Peyer's patch (tissue), 4 donors: ENCODE results near the gene CACNA2D3. TPM values are rescaled to one million over a fixed set of nuclear protein-coding genes. Genes with fewer than 3 reads are reported as not detected.

Source experiments
- DNase-seq, 3 donors: peaks; one replicate each; pipeline ENCODE4 v3.0.0-alpha.2; 2017 to 2019
- H3K27ac ChIP-seq, 4 donors: fragments of 200-600 bp; sonication (generic); one replicate each; pipeline ENCODE4 v1.5.1; 2016 to 2019
- H3K27me3 ChIP-seq, 2 donors: fragments of 200-600 bp; sonication (generic); one replicate each; pipeline ENCODE4 v1.5.1; 2019
- H3K36me3 ChIP-seq, 3 donors: fragments of 200-600 bp; sonication (generic); one replicate each; pipeline ENCODE4 v1.5.1; 2016 to 2019
- H3K4me1 ChIP-seq, 4 donors: fragments of 200-600 bp; sonication (generic); one replicate each; pipeline ENCODE4 v1.5.1; 2016 to 2019
- H3K4me3 ChIP-seq, 4 donors: fragments of 200-600 bp; sonication (generic); 1 replicate in 3 of 4; 2 replicates in 1 of 4; pipeline ENCODE4 v1.5.1; 2016 to 2019; ENCODE audit warnings: mild to moderate bottlenecking in 1 of 4
- H3K9me3 ChIP-seq, 4 donors: fragments of 200-600 bp; sonication (generic); one replicate each; pipeline ENCODE4 v1.5.1; 2016 to 2019; ENCODE audit warnings: mild to moderate bottlenecking in 1 of 4
- CTCF ChIP-seq, 6 experiments: fragments of 450-650 bp in 4 of 6; fragments of 200-600 bp in 2 of 6; sonication (generic) in 1 of 6; IDR thresholded peaks; one replicate each; pipeline ENCODE4 v1.5.1; 2017 to 2019; ENCODE audit warnings: antibody characterized with exemption in 6 of 6, mild to moderate bottlenecking in 3 of 6, moderate library complexity in 1 of 6
- POLR2A ChIP-seq, 2 donors: fragments of 450-650 bp; IDR thresholded peaks; one replicate each; pipeline ENCODE4 v1.5.1; 2017; ENCODE audit warnings: antibody characterized with exemption in 2 of 2, mild to moderate bottlenecking in 2 of 2, moderate library complexity in 2 of 2
- total RNA-seq, 4 donors: library from RNA; depleted of rRNA; stranded (reverse); fragments of >200 nt; gene quantifications; one replicate each; pipeline ENCODE4 v1.1.0, GENCODE V29; 2016

CACNA2D3 gene
- total RNA-seq, 4 donors from 2014 or later, result 0.27 to 5.0 TPM; not detected in 2

- H3K9me3 ChIP-seq, result no peaks in the 10 kb centered on the region
- no peak overlapping the region for H3K27ac ChIP-seq
- H3K4me3 ChIP-seq, result no peak overlapping the region
- TF ChIP-seq CTCF (IDR thresholded peaks at IDR 0.05) (no peak), POLR2A (IDR thresholded peaks at IDR 0.05) (no peak)
- H3K36me3 ChIP-seq, result no peaks in the 10 kb centered on the region
- no peaks in the 10 kb centered on the region for H3K4me1 ChIP-seq
- no peak for DNase-seq
- no peaks in the 10 kb centered on the region for H3K27me3 ChIP-seq
Observed at GRCh38 chr3:54150864-54151467, 28.6 kb downstream of the CACNA2D3 start.

GRCh38 chr3:54153477-54153876 lies 31.1 kb downstream of the CACNA2D3 start:
- Histone ChIP-seq H3K4me1 (no peaks in the 10 kb centered on the region), H3K27ac (no peak overlapping the region), H3K9me3 (no peaks in the 10 kb centered on the region), H3K4me3 (no peak overlapping the region), H3K27me3 (no peaks in the 10 kb centered on the region), H3K36me3 (no peaks in the 10 kb centered on the region)
- no peak for TF ChIP-seq POLR2A (IDR thresholded peaks at IDR 0.05)
- no peak for TF ChIP-seq CTCF (IDR thresholded peaks at IDR 0.05)
- DNase-seq, result no peak

GRCh38 chr3:54157860-54158259 lies 35.5 kb downstream of the CACNA2D3 start:
- Histone ChIP-seq H3K4me1 (no peaks in the 10 kb centered on the region), H3K4me3 (no peak overlapping the region), H3K27me3 (no peaks in the 10 kb centered on the region), H3K36me3 (no peaks in the 10 kb centered on the region), H3K9me3 (no peaks in the 10 kb centered on the region), H3K27ac (no peak overlapping the region)
- DNase-seq, result no peak
- no peak for TF ChIP-seq CTCF (IDR thresholded peaks at IDR 0.05)
- no peak for TF ChIP-seq POLR2A (IDR thresholded peaks at IDR 0.05)

GRCh38 chr3:54159917-54160316 lies 37.6 kb downstream of the CACNA2D3 start:
- DNase-seq, result no peak

GRCh38 chr3:54163441-54163840 lies 41.1 kb downstream of the CACNA2D3 start:
- no peak for DNase-seq
- Histone ChIP-seq H3K36me3 (no peaks in the 10 kb centered on the region), H3K9me3 (no peaks in the 10 kb centered on the region), H3K4me3 (no peak overlapping the region), H3K4me1 (no peaks in the 10 kb centered on the region), H3K27me3 (no peaks in the 10 kb centered on the region), H3K27ac (no peak overlapping the region)
- TF ChIP-seq POLR2A (IDR thresholded peaks at IDR 0.05), result no peak
- TF ChIP-seq CTCF (IDR thresholded peaks at IDR 0.05), result no peak

More at GRCh38 chr3:54159917-54160316, 37.6 kb downstream of the CACNA2D3 start:
- Histone ChIP-seq H3K27me3 (no peaks in the 10 kb centered on the region), H3K27ac (no peak overlapping the region), H3K4me1 (no peaks in the 10 kb centered on the region), H3K4me3 (no peak overlapping the region), H3K36me3 (no peaks in the 10 kb centered on the region), H3K9me3 (no peaks in the 10 kb centered on the region)
- no peak for TF ChIP-seq POLR2A (IDR thresholded peaks at IDR 0.05)
- TF ChIP-seq CTCF (IDR thresholded peaks at IDR 0.05), result no peak
